Left ventricle myocardium superior (tissue), 1 donor: ENCODE data around the gene CYP11A1. TPM values are rescaled to one million over a fixed set of nuclear protein-coding genes. Genes with fewer than 3 reads are reported as not detected.
"Not testable (repeated sequence)": the region's sequence is repeated elsewhere in the genome, so short reads cannot be mapped to it uniquely, and the experiment has no call there.

Source experiments
- ATAC-seq: fragments of 200-7000 bp; cut with Tn5 transposase; one replicate; pipeline ENCODE4 v1.9.1; 2020; ENCODE audit warnings: mild to moderate bottlenecking, moderate library complexity
- DNase-seq: peaks from one replicate; pipeline ENCODE4 v3.0.0-alpha.2; 2020
- intact Hi-C: fragments of 100-400 bp; cut with micrococcal nuclease; formaldehyde crosslinking; loops from one replicate; pipeline ENCODE4 v1.11.0; 2022
- total RNA-seq: library from RNA; stranded (reverse); fragmentation: NEBNext Ultra II Directional; extraction: Animal tissue kit (Norgen Biotek cat#: 25700); gene quantifications from one replicate; pipeline ENCODE4 v1.2.1, GENCODE V29; 2021
- donor health status: DM: no; HTN: yes; CAD: no; lungs with severe emphysema.

The CYP11A1 gene
- total RNA-seq, 1 donor from 2014 or later, result 0.55 TPM

DNA sequence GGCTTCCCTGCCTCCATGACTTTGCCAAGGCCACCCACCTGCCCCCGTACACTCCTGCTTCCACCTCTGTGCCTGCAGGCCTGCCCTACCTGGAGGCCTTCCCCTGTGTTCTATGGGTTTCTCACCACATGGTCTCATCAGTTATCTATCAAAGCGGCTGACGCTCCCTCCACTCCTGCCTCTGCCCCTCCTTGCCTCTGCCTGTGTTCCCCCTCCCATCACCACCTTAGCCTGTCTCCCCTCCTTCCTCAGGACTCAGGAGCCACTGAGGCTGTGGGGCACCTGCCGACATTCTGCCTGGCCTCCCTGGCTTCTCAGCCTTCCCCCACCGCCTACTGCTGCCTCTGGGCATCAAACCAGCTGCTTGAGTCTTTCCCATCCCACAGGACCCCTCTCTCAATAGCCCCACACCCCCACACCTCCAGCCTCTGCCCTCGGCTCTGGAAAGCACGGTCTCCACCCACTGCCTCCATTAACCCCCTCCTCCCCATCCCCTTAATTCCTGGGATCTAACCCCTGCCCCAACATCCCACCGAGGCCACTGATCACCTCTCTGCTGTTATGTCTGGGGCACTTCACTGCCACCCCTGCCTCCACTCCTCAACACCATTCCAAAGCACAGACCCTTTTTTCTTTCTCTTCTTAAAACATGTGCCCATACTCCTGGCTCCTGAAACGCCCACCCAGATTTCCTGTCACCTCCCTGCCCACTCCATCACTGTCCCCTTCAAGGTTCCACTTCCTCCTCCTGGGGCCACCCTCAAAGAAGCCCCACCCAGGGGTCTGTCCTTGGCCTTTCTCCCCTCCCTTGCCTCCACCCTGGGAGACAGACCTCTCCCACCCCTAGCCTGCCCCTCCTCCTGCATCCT lies 24.4 kb upstream of the CYP11A1 start:
- ATAC-seq, result no peak
- intact Hi-C loops, result no loop called here
- DNase-seq, result no peak

DNA sequence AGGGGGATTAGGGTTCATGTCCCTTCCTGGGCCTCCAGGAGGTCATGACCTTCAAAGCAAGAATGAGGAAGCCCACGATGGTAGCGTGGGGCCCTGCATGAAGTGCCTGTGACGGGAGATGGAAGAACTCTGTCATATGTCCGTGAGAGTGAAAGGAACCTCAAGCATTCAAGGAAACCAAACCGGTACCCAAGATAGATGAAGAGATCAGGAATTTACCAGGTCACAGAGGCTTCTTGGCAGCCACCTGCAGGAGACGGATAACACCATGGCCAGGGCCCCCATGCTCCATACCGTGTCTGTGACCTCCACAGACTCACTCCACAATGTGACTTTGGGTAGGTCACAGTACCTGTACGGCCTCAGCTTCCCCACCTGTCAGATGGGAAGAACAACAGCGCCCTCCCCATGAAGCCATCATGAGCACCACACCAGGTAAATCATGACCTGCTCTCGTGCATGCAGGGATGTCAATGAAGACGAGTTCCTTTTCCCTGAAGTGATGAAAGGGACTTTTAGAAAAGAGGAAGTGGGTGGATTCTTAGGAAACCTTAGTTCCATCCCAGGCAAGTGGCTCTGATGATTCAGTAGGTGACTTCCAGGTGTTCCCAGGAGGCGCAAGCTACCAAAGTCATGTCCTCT lies 23.3 kb upstream of the CYP11A1 start:
- intact Hi-C loops, result no loop called here

DNA sequence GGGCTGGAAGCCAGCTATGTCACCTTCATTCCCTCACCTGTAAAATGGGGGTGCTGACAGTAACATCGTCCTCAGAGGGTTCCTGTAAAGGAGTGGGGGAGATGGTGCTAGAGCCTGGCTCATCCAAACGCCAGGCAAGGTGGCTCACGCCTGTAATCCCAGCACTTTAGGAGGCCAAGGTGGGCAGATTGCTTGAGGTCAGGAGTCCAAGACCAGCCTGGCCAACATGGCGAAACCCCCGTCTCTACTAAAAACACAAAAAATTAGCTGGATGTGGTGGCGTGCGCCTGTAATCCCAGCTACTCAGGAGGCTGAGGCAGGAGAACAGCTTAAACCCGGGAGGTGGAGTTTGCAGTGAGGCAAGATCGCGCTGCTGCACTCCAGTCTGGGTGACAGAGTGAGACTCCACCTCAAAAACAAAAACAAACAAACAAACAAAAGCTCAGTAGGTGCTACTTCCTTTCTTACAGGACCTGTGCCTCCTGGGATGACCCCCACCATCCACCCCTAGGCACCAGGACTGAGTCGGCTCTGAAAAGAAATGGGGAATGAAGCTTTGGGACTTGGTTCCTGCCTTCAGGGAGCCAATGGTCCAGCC lies 22.7 kb upstream of the CYP11A1 start:
- intact Hi-C loops, DNase-seq, ATAC-seq: not testable (repeated sequence)

More for the DNA sequence above, 23.3 kb upstream of the CYP11A1 start:
- ATAC-seq (no peak), DNase-seq (no peak)

GRCh38 chr15:74389241-74390048 lies 22.0 kb upstream of the CYP11A1 start:
- DNase-seq (no peak), ATAC-seq (no peak)
- intact Hi-C loops, result no loop called here

DNA sequence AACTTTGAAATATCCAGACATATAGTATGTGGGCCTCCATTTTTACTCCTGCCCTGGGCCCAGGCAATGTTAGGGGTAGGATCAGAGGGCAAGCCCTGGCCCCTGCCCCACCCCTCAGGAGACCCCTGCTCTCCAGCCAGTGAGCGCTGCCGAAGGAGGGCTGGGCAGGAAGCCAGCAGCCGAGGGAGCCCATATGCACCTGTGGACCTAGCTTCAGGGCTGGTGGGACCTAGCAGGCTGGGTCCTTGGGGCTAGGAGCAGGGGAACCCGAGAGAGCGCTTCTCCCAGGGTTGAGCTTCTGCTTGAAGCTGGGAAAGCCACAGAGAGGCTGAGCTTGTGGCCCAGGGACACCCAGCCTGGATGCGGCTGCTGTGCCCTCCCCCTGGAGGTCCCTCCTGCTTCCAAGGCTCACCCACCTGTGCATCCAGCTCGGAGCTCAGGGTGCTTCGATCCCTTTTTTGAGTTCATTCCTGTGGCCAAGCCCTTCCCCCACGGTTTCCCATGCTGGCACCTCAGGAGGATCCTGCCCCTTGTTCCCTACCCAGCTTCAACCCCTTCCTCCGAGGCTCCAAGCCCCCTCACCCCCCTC lies 21.0 kb upstream of the CYP11A1 start:
- intact Hi-C loops, result no loop called here
- ATAC-seq (no peak), DNase-seq (no peak)

GRCh38 chr15:74387621-74388362 lies 20.3 kb upstream of the CYP11A1 start:
- intact Hi-C loops, result no loop called here
- no peak for DNase-seq
- ATAC-seq, result no peak

GRCh38 chr15:74387141-74387541 lies 19.7 kb upstream of the CYP11A1 start:
- no peak for DNase-seq
- ATAC-seq, result no peak
- intact Hi-C loops, result no loop called here

DNA sequence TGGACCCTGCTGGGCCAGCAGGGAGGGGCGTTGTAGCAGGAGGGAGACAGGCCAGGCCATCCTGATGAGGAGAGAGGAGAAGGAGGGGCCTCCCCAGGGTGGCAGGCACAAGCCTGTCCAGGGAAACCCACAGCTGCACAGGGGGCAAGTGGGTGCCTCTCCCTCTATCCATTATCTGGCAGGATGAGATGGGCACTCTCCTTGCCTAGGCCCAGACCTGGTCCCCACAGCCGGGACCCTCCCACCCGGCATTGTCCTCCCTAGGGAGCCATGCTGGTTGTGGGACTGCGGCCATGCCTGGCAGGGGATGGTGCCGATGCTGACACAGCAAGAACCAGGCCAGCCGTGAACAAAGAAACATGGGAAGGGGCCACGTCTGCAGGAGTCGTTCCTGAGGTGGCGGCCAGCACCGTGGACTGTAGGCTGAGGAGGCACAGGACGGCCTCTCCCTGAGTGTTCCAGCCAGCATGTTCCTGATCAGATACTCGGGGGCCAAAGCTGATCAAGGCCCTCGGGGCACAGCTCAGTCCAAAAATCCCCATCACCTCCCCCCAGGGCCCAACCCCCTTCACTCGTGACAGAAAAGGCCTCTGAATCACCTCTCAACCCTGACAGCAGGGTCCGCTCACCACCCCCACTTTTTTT lies 19.2 kb upstream of the CYP11A1 start:
- intact Hi-C loops, result no loop called here
- no peak for DNase-seq
- no peak for ATAC-seq

DNA sequence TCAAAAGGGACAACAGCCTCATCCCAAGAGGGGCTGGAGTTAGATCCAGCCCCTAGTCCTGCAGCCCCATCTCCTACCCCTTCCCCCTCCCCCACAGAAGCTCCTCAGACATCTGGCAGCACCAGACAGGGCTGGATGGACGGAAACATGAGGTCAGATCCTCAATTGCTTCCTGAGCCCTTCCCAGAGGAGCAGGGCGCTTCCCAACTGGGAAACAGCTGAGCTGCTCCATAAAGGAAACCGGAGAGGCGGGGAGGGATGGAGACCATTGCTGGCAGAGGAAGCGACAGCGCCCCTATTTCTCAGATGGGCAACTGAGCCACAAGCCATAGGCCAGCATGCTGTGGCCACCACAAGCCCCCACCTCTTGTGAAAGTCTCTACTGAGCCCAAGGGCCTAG lies 18.3 kb upstream of the CYP11A1 start:
- intact Hi-C loops, result no loop called here
- ATAC-seq, result peak; percentile 35
- DNase-seq, result no peak

- DNase-seq (no peak), ATAC-seq (peak; percentile 27)
- intact Hi-C loops, result loop anchor here (5.0 kb wide), 1 partner anchor 52 kb away; no protein-coding TSS in a partner anchor
Measured at GRCh38 chr15:74384881-74385643, 17.6 kb upstream of the CYP11A1 start.

DNA sequence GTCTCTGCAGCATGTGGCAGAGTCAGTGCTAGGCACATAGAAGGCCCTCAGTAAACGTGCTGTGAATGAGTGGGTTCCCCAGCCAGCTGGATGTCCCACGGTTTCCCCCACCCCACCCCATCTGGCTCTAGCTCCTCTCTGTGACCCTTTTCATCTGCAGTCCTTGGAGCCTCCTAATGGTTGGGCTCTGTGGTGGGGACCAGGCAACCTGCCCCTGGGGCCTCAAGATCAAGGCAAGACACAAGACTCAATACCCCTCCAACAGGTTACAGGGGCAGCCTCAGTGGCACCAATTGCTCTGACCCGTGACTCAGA lies 17.1 kb upstream of the CYP11A1 start:
- ATAC-seq (no peak), DNase-seq (no peak)
- intact Hi-C loops, result loop anchor here (5.0 kb wide), 1 partner anchor 53 kb away; no protein-coding TSS in a partner anchor

GRCh38 chr15:74383695-74384565 lies 16.5 kb upstream of the CYP11A1 start:
- ATAC-seq (no peak), DNase-seq (no peak)
- intact Hi-C loops, result loop anchor here (5.0 kb wide), 1 partner anchor 53 kb away; no protein-coding TSS in a partner anchor

GRCh38 chr15:74383286-74383685 lies 15.8 kb upstream of the CYP11A1 start:
- ATAC-seq, result no peak
- intact Hi-C loops, result loop anchor here (5.0 kb wide), 1 partner anchor 54 kb away; no protein-coding TSS in a partner anchor
- DNase-seq, result no peak

GRCh38 chr15:74382004-74382816 lies 14.8 kb upstream of the CYP11A1 start:
- peak; percentile 91 for DNase-seq
- ATAC-seq, result peak; percentile 91
- intact Hi-C loops, result loop anchor here (5.0 kb wide), 1 partner anchor 55 kb away; no protein-coding TSS in a partner anchor

- intact Hi-C loops, result loop anchor here (5.0 kb wide), 1 partner anchor 56 kb away; no protein-coding TSS in a partner anchor
- DNase-seq (no peak), ATAC-seq (no peak)
Measured at GRCh38 chr15:74381481-74381880, 14.0 kb upstream of the CYP11A1 start.
